K562 (cell line): ENCODE results near the gene PIK3R1. TPM values are rescaled to one million over a fixed set of nuclear protein-coding genes. Genes with fewer than 3 reads are reported as not detected.

Source experiments
- ARNT ChIP-seq, 2 experiments: fragments of 450-650 bp; IDR thresholded peaks; 2 replicates each; pipeline ENCODE4 v1.6.1; 2016; ENCODE audit warnings: mild to moderate bottlenecking in 1 of 2
- CBFA2T3 ChIP-seq: fragments of 450-650 bp; IDR thresholded peaks from 2 replicates; pipeline ENCODE4 v1.6.1; 2017
- HMG20A ChIP-seq: fragments of 450-650 bp; formaldehyde crosslinking; conservative IDR thresholded peaks from 2 replicates; pipeline ENCODE4 v1.4.0; 2020; ENCODE audit warnings: mild to moderate bottlenecking, mixed read lengths
- KLF6 ChIP-seq: fragments of 250-450 bp; sonication (Bioruptor Pico); IDR thresholded peaks from 2 replicates; pipeline ENCODE4 v1.4.0; 2020; ENCODE audit warnings: mild to moderate bottlenecking, moderate library complexity, borderline replicate concordance
- RCOR1 ChIP-seq, 2 experiments: IDR thresholded peaks; 2 replicates each; pipeline ENCODE4 v1.6.1; 2012; ENCODE audit warnings: low read depth in 2 of 2, low read length in 2 of 2, borderline replicate concordance in 1 of 2, improper control_type of control experiment in 1 of 2
- SIX5 ChIP-seq, 2 experiments: IDR thresholded peaks; 2 replicates each; pipeline ENCODE4 v1.6.1; 2011; ENCODE audit warnings: low read length in 2 of 2, borderline replicate concordance in 1 of 2, low read depth in 1 of 2, mild to moderate bottlenecking in 1 of 2, moderate library complexity in 1 of 2; ENCODE audit not compliant: insufficient read depth in 1 of 2
- TEAD2 ChIP-seq: fragments of 450-650 bp; IDR thresholded peaks from 2 replicates; pipeline ENCODE4 v1.6.1; 2016; ENCODE audit warnings: missing genetic modification characterization, control low read depth, missing compliant biosample characterization
- ZNF644 ChIP-seq: fragments of 200-800 bp; sonication (Bioruptor generic); IDR thresholded peaks from 2 replicates; pipeline ENCODE4 v1.6.1; 2016; ENCODE audit warnings: low read depth, missing genetic modification characterization, missing compliant biosample characterization
- ZSCAN29 ChIP-seq: fragments of 450-650 bp; IDR thresholded peaks from 2 replicates; pipeline ENCODE4 v1.6.1; 2017
- ZSCAN32 ChIP-seq: fragments of 450-650 bp; formaldehyde crosslinking; IDR thresholded peaks from 2 replicates; pipeline ENCODE4 v1.4.0; 2020; ENCODE audit warnings: mild to moderate bottlenecking, moderate library complexity
- polyA plus RNA-seq, 8 experiments: library from polyadenylated mRNA; depleted of rRNA in 4 of 8; stranded (reverse) in 5 of 8; unstranded in 3 of 8; fragments of >200 nt; fragmentation: Nextera tagmentation in 2 of 8; fragmentation: Illumina TruSeq in 1 of 8; extraction: Ambion mirVana in 2 of 8; extraction: Trizol in 1 of 8; gene quantifications; 2 replicates each; pipeline versions ENCODE4 v1.2.1 to v1.2.3, GENCODE V29; 2011 to 2014; ENCODE audit warnings: inconsistent platforms in 1 of 8, missing spikeins in 1 of 8
- total RNA-seq, 7 experiments: library from RNA; depleted of rRNA in 6 of 7; stranded (reverse); fragments of >200 nt in 6 of 7; fragmentation: Illumina TruSeq in 2 of 7; extraction: Trizol in 2 of 7; gene quantifications; 2 replicates each; pipeline versions ENCODE4 v1.2.1 to v1.2.3, GENCODE V29; 2011 to 2021; ENCODE audit warnings: low replicate concordance in 1 of 7
- TF ChIP-seq, protein P1 (sequence below): fragments of 200-600 bp; sonication (generic); IDR thresholded peaks from one replicate; pipeline ENCODE4 v1.6.1; 2012; ENCODE audit warnings: mild to moderate bottlenecking, low read depth, low read length, inconsistent platforms
- TF ChIP-seq, protein P2 (sequence below): fragments of 250-450 bp; sonication (Bioruptor Pico); IDR thresholded peaks from 2 replicates; pipeline ENCODE4 v1.8.0; 2021; ENCODE audit warnings: borderline replicate concordance, mild to moderate bottlenecking, moderate library complexity; ENCODE audit not compliant: poor library complexity, severe bottlenecking
- TF ChIP-seq, protein P3 (sequence below): IDR thresholded peaks from 2 replicates; pipeline ENCODE4 v1.6.1; 2011; ENCODE audit warnings: borderline replicate concordance, low read depth, mild to moderate bottlenecking, moderate library complexity, low read length; ENCODE audit not compliant: insufficient read depth, poor library complexity, severe bottlenecking

Gene PIK3R1
- total and polyA plus RNA-seq, 9 of the 15 experiments (the other 6 are each of a cell fraction or from before 2014, with no cell fraction given), result 1.1 to 9.7 (median 4.8) TPM

DNA sequence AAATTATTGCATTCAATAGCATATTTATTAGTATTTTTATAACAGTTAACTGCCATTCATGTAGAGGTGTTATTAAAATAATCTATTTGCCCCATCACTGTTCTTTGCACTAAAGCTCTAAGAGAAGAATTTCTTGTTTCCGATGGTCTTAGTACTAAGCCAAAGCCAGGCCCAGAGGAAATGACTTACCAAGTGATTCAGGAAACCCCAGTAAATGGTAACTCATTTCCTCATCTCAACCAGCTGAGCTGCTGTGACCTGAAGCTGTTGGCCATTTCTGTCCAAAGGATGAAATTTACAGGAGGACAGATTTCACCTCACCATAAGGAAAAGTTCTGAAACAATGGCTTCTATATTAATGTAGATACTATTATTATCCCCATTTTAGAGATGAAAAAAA lies 117.0 kb downstream of the PIK3R1 start (continued):
- TF ChIP-seq, protein P1, sequence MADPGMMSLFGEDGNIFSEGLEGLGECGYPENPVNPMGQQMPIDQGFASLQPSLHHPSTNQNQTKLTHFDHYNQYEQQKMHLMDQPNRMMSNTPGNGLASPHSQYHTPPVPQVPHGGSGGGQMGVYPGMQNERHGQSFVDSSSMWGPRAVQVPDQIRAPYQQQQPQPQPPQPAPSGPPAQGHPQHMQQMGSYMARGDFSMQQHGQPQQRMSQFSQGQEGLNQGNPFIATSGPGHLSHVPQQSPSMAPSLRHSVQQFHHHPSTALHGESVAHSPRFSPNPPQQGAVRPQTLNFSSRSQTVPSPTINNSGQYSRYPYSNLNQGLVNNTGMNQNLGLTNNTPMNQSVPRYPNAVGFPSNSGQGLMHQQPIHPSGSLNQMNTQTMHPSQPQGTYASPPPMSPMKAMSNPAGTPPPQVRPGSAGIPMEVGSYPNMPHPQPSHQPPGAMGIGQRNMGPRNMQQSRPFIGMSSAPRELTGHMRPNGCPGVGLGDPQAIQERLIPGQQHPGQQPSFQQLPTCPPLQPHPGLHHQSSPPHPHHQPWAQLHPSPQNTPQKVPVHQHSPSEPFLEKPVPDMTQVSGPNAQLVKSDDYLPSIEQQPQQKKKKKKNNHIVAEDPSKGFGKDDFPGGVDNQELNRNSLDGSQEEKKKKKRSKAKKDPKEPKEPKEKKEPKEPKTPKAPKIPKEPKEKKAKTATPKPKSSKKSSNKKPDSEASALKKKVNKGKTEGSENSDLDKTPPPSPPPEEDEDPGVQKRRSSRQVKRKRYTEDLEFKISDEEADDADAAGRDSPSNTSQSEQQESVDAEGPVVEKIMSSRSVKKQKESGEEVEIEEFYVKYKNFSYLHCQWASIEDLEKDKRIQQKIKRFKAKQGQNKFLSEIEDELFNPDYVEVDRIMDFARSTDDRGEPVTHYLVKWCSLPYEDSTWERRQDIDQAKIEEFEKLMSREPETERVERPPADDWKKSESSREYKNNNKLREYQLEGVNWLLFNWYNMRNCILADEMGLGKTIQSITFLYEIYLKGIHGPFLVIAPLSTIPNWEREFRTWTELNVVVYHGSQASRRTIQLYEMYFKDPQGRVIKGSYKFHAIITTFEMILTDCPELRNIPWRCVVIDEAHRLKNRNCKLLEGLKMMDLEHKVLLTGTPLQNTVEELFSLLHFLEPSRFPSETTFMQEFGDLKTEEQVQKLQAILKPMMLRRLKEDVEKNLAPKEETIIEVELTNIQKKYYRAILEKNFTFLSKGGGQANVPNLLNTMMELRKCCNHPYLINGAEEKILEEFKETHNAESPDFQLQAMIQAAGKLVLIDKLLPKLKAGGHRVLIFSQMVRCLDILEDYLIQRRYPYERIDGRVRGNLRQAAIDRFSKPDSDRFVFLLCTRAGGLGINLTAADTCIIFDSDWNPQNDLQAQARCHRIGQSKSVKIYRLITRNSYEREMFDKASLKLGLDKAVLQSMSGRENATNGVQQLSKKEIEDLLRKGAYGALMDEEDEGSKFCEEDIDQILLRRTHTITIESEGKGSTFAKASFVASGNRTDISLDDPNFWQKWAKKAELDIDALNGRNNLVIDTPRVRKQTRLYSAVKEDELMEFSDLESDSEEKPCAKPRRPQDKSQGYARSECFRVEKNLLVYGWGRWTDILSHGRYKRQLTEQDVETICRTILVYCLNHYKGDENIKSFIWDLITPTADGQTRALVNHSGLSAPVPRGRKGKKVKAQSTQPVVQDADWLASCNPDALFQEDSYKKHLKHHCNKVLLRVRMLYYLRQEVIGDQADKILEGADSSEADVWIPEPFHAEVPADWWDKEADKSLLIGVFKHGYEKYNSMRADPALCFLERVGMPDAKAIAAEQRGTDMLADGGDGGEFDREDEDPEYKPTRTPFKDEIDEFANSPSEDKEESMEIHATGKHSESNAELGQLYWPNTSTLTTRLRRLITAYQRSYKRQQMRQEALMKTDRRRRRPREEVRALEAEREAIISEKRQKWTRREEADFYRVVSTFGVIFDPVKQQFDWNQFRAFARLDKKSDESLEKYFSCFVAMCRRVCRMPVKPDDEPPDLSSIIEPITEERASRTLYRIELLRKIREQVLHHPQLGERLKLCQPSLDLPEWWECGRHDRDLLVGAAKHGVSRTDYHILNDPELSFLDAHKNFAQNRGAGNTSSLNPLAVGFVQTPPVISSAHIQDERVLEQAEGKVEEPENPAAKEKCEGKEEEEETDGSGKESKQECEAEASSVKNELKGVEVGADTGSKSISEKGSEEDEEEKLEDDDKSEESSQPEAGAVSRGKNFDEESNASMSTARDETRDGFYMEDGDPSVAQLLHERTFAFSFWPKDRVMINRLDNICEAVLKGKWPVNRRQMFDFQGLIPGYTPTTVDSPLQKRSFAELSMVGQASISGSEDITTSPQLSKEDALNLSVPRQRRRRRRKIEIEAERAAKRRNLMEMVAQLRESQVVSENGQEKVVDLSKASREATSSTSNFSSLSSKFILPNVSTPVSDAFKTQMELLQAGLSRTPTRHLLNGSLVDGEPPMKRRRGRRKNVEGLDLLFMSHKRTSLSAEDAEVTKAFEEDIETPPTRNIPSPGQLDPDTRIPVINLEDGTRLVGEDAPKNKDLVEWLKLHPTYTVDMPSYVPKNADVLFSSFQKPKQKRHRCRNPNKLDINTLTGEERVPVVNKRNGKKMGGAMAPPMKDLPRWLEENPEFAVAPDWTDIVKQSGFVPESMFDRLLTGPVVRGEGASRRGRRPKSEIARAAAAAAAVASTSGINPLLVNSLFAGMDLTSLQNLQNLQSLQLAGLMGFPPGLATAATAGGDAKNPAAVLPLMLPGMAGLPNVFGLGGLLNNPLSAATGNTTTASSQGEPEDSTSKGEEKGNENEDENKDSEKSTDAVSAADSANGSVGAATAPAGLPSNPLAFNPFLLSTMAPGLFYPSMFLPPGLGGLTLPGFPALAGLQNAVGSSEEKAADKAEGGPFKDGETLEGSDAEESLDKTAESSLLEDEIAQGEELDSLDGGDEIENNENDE, result no peak
- TF ChIP-seq ZNF644 (tag) (no peak), TEAD2 (no peak), HMG20A (CRISPR knock-in tag) (no peak), ZSCAN32 (CRISPR knock-in tag) (no peak), KLF6 (no peak), ARNT (IDR thresholded peaks at IDR 0.05) (no peak), RCOR1 (IDR thresholded peaks at IDR 0.05; ENCODE audit: borderline replicate concordance in 1 of 2, low read depth in 2 of 2, low read length in 2 of 2) (no peak), CBFA2T3 (no peak), SIX5 (IDR thresholded peaks at IDR 0.05; ENCODE audit: borderline replicate concordance in 1 of 2, insufficient read depth in 1 of 2, low read depth in 1 of 2, low read length in 2 of 2) (no peak), ZSCAN29 (no peak)
- TF ChIP-seq, protein P2, sequence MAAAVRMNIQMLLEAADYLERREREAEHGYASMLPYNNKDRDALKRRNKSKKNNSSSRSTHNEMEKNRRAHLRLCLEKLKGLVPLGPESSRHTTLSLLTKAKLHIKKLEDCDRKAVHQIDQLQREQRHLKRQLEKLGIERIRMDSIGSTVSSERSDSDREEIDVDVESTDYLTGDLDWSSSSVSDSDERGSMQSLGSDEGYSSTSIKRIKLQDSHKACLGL (CRISPR knock-in tag), result no peak
- TF ChIP-seq, protein P3, sequence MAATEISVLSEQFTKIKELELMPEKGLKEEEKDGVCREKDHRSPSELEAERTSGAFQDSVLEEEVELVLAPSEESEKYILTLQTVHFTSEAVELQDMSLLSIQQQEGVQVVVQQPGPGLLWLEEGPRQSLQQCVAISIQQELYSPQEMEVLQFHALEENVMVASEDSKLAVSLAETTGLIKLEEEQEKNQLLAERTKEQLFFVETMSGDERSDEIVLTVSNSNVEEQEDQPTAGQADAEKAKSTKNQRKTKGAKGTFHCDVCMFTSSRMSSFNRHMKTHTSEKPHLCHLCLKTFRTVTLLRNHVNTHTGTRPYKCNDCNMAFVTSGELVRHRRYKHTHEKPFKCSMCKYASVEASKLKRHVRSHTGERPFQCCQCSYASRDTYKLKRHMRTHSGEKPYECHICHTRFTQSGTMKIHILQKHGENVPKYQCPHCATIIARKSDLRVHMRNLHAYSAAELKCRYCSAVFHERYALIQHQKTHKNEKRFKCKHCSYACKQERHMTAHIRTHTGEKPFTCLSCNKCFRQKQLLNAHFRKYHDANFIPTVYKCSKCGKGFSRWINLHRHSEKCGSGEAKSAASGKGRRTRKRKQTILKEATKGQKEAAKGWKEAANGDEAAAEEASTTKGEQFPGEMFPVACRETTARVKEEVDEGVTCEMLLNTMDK, result no peak
- TF ChIP-seq, all 486 proteins: peak for 0
